GM21447 (cell line): ENCODE measurements around the gene ITGBL1.

Experiments used
- ATAC-seq: cut with Tn5 transposase; IDR thresholded peaks from one replicate; pipeline ENCODE4 v1.9.1; 2021; ENCODE audit not compliant: unreplicated experiment

Gene ITGBL1

DNA sequence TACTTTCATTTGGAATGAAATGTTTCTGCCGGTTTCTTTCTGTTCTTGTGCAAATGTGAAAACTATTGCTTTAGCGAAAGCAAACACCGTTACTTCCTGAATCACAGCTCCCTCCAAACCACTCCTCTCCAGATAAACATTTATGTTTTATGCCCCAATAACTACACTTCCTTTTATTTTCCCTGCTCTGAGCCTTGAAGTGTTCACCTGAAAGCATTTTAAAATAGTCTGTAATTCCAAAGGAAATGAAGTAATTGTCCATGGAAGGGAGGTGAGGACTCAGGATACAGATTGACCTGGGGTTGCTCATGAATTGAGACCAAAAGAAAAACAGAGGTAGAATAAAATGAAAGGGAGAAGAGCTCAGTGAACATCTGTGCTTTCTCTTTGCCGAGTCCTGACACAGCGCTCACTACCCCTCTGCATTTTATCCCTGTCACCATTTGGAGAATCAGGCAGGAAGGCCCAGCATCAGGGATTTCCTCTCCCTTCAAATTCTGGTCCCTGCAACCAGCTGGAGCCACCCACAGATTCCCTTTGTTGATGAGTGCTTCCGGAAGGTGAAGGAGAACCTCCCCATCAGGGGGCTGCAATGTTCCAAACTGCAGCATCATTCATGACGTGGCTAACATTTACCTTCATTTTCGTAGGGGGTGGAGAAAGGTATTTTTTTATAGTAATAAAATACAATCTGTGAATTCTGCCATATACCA, 171.9 kb downstream of the ITGBL1 start:
- peak; percentile 21 for ATAC-seq

DNA sequence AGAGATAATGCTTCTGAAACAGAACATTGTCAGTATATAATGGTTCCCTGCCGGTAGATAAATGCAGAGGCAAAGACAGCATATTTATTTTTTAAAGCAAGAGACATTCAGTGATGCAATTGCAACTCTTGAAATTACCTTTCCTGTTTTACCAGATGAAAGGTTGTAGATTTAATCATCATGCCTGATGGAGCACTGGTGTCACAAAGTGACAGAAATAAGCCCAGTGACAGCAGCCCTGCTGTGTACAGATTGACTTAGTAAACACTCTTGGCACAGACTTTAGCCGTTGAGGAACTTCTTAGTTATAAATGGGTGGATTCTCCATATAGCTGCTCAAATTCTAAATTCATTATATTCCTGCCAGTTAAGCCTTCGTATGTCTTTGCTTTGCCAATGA, 172.5 kb downstream of the ITGBL1 start:
- ATAC-seq, result no peak

DNA sequence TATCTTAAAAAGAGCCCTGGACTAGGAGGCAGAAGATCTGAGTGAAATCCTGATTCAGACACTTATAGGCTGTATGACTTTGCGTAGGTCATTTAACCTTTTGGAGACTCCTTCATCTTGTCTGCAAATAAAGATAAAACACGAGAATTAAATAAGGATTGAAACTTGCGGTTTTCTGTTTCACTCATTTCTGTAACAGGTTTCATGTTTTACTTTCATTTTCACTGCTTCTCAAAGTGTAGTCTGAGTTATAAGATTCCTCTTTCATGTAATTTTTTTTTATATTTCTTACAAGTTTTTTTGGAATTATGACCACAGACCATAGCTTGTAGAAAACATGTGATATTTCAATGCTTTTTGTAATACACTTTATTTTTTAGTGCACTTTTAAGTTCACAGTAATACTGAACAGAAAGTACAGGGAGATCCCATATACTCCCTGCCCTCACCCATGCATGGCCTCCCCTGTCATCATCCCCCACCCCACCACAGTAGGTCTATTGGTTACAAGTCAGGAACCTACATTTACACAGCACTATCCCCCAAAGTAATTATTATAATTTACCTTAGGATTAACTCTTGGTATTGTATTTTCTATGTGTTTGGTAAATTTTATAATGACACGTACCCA, 174.6 kb downstream of the ITGBL1 start:
- ATAC-seq, result peak; percentile 90

DNA sequence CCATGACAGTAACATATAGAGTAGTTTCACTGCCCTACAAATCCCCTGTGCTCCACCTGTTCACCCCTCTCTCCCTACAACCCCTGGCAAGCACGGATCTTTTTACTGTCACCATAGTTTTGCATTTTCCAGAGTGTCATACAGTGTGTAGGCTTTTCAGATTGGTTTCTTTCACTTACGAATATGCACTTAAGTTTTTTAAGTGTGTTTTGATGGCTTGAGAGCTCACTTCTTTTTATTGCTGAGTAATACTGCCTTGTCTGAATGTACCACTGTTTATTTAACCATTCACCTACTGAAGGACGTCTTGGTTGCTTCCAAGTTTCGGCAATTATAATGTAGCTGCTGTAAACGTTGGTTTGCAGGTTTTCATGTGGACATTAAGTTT, 175.1 kb downstream of the ITGBL1 start:
- peak; percentile 29 for ATAC-seq

DNA sequence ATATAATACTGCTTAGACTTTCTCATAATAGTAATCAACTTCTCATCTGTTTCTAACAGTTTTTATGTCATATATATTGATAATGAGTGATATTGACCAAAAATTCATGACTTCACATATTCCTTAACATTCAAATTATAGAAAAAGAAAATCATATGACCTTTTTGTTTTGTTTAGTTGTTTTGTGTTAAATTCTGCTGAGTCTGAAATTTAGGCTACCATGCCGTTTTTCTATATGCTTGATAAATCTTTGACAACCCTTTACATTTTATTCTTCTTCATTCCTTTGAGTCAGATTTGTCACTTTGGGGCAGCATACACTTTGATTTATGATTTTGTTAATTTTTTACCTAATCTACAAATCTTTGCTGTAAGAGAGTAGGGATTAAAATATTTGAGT, 176.4 kb downstream of the ITGBL1 start:
- ATAC-seq, result no peak

DNA sequence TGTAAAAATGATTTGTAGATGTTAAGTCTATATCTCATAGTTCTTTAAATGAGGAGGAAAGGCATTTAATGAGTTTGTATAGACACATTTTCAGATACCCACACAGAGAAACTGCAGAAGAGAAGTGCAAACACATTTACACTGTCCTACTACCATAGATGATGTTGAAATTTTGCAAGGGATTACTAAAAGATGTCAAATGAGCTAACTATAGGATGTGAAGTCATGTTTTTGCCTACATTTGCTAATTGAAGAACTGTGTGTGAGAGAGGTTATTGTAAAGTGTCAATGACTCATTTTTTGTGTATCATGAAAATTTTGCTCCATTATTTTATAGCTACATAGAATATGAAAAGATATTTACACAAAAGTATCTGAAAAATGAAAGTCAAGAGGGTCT, 178.9 kb downstream of the ITGBL1 start:
- ATAC-seq, result no peak

DNA sequence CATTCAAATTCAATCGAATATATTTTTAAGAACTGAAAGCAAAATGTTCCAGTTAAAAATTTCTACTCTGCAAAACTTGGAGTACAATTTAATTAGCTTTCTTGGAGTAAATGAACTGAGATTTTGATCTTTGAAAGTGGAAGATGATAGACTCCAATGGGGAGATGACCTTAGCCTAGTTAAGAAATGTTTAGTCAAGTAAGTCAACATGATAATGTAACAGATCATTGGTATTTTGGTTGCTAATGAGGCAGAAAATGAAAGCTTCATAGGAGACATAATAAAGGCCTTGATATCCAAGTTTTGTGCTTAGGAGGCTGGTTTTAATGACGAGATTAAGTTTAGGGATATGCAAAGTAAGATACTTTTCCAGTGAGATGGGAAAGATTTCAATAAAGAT, 181.7 kb downstream of the ITGBL1 start:
- no peak for ATAC-seq

DNA sequence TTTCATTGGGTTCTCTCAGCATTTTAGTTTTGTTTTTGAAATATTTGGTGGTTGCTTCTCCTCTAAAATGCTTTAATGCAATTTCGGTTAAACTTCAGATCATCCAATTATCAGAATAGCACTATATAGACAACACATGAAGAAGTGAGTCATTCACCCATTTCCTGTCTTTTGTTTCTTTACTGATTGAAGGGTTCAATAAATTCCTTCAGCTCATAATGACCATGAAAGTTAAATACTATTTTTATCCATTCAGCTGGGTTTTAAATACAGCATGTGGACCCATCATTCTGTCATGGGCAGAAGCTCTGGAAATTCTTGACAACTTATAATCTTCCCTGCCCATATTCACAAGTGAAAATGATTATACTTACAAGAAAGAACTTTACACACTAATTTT, 187.2 kb downstream of the ITGBL1 start:
- ATAC-seq, result no peak

DNA sequence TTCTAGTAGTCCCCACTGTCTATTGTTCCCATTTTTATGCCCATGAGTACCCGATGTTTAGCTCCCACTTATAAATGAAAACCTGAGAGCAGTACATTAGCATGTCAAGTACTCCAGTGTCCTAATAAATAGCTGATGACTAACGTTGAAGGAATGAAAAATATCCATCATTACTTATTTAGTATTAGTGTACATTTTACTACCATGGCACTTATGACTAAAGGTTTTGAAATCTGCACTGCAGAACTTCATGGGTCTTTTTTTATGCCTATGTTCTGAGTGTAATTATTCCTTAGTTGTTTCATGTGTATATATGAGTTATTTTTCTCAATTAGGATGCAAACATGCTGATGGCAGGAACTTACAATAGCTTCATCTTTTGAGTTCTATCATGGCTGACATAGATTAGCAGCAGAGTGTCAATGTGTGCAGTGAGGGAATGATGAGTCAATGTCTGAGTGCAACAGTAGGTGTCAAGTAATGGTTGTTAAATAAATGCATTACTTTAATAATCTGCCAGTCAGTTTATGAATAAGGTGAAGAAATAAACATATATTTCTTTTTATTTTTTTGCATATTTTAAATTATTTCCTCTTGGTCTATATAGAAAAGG, 188.4 kb downstream of the ITGBL1 start:
- ATAC-seq, result no peak

DNA sequence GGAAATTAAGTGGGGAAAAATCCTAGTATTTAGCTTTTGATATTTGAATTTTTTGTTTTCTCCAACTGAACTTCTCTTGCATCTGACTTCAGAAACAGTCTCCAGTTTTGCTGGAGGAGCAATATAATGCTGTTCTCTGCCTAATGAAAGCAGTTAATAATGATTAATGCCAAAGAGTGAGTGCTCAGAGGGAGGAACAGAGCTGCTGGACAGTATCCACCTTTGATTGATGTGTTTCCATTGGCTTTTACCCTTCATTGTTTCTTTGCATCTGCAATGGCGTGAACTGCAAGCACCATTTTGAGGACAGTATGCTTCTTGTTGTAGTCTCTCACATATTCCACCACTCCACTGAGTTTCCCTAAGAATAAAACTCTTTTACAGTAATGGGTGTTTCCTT, 193.4 kb downstream of the ITGBL1 start:
- ATAC-seq, result no peak

DNA sequence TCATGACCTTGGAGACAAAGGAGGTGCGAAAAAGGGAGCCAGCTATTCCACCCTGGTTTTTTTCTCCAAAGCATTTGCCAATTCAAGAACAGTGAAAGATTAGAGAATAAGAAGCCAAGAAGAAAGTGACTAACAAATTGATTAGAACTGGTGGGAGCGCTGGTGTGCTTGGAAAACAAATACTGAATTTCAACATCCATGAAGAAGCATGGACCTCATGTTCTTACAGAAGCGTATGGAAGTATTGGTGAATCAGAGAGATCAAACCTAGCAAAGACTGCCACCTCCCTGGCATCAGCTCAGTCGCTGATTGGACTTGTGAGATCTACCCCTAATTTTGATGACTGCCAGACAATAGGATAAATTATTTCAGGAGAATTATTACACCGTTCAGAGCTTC, 195.3 kb downstream of the ITGBL1 start:
- no peak for ATAC-seq

DNA sequence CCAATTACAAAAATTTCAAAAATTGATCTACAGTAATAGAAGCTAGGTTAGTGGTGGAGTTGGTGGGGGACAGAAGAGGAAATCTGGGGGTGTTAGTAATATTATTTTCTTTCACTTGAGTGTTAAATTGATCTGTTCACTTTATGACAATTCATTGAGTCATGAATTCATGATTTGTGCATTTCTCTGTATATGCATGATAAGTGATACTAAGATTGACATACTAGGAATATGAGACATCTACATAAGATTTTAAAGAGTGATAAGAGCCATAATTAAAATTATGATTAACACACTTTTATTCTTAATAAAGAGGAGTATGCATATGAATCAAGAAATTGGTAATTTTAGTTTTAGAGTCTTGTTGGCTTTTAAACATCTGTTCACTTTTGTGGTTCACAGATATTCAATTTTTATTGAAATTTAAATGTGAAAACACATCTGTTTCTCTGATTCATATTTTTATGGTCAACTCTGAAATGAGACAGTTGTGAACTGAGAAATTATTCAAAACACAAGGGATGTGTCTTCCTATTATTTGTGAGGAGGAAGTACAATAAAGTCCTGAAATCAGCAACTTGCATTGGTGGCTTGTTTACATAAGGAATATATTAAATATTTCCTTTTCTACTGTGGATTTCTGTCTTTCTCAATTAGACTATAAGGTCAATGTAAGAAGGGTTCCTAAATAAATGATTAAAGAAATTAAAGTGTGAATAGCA, 196.5 kb downstream of the ITGBL1 start:
- no peak for ATAC-seq

DNA sequence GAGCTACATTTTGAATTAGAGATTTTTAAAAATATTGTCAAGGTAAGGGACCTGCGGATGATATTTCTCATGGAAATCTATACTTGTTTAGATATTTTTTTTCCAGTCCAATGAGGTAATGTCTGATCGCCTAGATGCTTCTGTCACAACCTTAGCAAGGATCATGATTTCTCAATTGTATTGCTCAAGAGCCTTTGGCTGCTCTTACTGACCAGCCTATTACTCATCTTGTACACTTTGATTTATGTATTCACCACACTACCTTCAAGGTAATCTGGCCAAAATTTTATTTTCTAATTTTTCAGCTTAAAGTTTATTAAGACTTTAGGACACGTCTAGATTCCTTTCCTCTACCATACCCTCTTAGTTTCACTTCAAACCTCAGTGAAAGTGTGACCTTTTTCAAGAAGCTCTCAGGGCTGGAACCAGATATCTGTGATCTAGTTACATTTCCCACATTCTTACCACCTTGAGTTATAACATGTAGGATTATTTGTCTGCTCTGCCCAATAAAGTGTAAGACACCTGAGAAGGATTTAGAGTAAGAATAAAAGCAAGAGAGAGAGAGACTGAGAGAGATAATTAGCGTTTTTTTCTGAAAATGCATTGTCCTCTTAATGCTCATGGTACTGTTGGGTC, 197.1 kb downstream of the ITGBL1 start:
- no peak for ATAC-seq

DNA sequence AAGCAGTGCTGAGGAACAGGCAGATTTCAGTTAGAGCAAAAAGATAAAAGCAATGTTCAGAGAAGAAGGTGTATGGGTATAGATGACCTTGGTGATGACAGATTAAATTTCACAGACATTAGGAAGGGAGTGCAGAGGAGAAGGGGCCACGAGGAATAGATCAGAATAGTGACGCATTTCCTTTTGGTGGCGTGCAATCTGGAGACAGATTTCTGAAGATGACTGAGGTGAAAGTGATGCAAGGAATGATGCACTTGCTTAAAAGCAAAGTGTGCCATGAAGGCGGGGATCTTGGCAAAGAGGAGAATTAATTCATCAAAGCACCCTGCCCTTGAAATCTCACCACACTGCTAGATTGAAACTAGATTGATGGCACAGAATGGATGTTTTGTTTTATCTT, 202.4 kb downstream of the ITGBL1 start:
- ATAC-seq, result no peak

DNA sequence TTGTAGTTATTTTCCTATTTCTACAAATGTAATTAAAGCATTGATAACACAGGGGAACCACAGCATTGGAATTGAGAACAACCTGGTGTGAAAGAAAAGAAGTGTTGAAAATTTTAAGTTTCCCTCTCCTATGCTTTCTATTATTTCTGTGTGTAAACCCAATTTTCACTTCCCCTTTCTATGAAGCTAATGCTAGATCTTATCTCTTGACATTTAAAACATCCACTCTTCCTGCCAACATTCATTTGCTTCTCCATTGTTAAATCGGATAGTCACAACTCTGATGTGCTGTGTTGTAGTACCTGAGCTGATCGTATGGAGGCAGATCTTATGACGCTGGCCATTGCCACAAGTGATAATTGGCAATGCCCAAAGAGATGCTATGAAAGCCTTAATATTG, 203.0 kb downstream of the ITGBL1 start:
- peak; percentile 82 for ATAC-seq

DNA sequence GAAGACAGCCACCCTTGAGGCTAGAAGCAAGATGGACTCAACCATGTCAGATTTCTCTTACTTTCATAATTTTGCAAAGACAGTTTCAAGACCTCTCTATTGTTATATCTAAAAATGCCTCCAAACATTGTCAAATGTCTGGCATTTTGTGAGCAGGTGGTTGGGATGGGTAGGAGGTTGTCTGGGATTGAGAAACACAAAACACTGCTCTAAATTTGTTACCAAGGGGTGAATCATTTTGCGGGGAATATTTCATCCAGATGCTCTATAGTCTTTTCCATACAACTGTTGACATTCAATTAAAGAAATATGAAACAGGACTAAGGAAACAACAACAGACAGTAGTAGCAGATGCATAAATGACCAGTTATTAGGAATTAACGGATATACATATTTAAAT, 208.2 kb downstream of the ITGBL1 start:
- ATAC-seq, result no peak

DNA sequence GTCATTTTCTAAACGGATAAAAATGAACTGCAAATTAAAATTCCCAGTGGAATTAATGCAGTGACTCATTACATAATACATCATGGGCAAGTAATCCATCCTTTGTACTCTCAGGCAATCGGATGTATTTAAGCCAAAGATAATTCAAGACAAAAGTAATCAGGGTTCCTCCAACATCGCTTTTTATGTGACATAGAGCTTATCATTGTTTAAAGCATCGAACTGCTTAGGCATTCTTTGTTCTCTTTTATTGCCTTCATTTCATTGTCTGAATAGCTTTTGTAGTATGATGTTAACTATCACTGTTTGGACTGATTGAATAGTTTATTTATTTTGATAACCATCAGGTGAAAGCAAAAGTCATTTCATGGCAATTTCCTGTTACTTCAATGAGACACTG, 209.4 kb downstream of the ITGBL1 start:
- no peak for ATAC-seq

DNA sequence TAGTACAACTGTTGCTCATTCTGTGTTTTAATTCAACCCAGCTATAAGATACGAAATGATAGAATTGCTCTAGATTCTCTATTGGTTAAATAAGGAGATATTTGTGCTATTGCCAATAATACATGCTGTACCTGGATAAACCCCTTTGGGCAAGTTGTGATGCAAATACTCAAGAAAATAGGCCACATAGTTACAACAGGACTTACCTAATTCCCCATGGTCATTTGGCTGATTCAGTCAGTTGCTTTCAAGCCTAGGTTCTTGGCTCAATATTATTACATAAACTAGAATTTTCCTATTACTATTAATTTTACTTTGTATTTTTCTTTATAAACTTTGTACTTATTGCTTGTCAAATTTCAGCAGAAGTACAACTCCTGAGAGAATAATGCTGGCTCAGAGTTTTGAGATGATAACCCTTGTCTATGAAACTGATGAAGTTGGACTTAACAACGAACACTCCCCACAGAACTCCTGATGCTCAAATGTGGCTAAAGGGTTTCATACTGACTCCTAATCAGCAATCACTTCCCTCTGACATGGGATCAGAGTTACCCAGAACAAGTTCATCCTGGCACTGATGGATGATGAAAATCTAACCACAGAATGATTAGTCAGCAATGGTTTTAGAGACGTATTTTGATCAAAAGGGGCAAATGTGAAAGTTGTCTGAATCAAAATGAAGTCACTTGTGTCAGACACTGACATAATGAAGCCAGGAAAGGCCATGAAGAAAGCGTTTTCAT, 221.1 kb downstream of the ITGBL1 start:
- ATAC-seq, result no peak

DNA sequence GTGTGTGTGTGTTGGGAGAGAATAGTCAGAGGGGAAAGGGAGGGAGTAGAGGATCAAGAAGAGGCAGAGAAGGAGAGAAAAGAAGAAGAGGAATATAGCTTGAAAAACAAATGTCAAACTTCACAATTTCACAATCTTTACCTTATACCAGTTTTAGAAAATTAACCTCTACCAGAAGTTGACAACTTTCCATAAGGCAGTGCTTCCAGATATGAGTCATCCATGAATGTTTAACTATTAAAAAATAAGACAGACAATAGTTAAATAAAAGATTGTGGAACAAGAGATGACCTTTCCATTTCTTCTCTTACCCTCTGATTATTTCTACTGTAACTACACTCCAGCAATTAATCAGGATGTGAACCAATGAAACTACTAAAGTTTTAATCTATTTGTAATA, 229.4 kb downstream of the ITGBL1 start:
- ATAC-seq, result no peak

DNA sequence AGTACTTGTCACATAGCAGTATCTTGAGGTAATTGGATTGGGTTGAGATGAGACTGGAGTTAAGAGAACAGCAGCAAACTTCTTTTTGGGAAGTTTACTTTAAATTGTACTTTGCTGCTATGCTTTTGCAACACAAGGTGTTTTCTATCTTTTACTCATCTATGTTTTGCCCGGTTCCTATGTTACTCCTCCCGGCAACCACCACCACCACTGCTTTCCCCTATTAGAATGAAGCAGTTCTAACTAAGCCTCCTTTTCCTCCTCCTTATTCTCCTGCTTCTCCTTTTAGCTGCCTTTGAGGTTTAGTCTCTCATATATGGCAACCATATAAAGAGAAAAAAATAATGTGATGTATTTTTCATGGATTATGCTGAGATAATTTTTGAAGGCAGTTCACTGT, 233.5 kb downstream of the ITGBL1 start:
- no peak for ATAC-seq

DNA sequence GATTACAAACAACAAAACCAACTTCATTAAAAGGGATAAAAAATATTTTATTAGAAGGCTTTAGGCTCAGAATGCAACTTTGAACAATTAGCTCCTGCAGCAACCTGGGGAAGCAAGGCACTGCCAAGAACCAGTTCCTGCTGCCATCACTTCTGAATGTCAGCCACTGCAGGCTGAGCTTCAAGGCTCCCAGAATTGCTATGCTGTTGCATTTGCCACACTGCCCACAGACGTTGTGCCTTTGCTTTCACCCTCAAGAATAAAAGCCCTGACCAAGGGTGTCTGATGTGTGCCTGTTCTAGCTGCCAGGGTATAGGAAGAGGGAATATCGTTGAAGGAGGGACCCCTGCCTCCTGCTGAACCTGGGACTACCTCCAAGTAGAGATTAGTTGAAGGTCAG, 238.4 kb downstream of the ITGBL1 start:
- no peak for ATAC-seq
